HUDEP-2 (cell line): ENCODE data around the gene PITPNM1.

Experiments
- DNase-seq, 76 experiments: peaks; one replicate each; lab custom pipeline; 2025; ENCODE audit not compliant: unreplicated experiment in 76 of 76; lab: John Stamatoyannopoulos, UW

The PITPNM1 gene

DNA sequence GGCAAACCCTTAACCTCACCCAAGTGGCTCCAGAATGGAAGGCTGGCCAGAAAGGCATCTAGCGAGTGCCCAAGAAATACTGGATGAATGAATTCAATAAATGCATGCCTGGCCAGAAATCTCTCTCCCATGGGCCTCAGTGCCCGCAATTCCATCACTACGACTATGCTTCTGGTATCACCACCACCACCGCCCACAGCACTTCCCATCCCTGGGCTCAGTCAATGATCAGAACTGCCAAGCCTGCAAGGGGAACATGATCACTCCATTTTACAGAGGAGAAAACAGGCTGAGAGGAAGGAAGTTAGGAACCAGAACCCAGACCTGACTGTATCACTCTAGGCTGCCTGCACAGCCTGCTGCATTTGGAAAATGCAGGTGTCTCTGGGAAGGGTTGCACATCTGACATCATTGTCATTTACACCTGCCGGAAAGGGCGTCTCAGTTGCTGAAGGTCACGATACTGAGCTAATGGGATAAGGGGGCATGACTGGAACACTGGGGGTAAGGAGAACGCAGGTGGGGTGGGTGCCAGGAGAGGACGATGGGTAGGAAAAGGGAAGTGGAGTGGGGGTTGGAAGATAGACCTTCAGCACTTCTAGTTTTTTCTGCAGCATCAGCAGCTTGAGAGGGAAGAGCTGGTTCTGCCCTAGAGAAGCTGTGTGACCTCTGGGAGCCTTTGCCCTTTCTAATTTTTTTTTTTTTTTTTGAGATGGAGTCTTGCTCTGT, 55.9 kb downstream of the PITPNM1 start:
- no peak for DNase-seq

DNA sequence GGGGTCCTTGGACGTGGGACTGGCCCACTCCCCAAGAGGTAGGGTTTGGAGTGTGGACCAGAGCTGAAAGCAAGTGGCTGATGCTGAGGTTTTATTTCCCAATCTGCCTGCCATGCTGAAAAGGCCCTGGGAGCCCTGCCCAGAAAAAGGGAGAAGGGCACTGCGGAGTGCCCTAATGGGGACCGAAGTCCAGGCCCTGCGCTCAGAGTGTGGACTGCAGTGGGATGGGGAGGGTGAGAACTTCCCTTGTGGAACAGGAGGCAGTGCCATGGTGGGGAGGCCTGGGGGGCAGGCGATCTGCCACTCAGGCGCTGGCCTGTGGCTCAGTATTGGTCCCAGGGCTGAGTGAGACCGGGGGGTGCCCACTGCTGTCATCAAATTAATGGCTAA, 56.9 kb downstream of the PITPNM1 start:
- DNase-seq = no peak

DNA sequence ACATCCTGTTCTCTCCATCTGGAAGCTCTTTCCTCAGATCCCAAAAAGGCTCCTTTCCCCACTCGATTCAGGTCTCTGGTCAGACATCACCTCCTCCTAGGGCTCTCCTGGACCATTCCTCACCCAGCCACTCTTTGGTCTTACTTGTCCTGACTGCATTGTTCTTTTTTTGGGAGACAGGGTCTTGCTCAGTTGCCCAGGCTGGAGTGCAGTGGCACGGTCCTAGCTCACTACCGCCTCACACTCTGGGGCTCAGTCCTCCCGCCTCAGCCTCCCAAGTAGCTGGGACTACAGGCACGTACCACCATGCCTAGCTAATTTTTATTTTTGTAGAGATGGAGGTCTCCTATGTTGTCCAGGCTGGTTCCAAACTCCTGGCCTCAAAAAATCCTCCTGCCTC, 59.6 kb downstream of the PITPNM1 start:
- no peak for DNase-seq

DNA sequence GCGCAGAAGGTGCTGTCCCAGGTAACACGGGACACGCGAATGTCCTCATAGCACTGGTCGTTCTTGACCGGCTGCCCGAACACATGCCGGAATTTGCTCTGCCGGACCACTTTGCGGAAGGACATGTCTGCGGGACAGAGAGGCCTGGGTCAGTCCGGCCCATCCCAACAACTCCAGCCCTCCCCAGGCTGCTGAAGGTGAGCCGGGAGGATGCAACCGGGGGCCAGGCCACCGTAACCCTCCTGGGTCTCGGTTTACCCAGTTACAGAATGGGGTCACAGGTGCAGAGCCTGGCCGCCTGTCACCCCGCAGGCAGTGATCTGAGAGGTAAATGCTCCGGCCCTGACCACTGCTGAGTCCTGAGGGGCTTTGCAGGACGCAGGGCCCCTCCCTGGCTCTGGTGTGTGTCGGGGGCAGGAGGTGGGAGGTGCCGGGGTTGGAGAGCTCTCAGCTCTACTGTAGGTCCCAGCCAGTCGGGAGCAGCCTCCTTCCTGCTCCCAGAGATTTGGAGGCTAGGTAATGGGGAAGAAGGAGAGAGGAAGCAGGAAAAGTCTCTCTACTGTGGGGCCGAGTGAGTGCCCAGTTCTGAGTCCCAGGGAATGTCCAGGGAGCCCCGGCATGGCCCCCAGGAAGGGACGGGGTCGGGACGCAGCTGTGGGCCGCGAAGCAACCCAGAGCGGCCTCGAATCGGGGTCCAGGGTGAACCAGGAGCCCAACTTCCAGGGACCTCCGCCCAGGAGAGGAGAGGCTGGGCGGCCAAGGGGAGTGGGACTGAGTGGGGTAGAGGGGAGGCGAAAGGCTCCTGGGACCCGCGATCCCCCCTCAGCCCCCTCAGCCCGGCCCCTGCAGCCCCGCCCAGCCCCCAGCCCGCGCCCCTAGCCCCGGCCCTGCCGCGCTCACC, 62.4 kb downstream of the PITPNM1 start:
- no peak for DNase-seq
